SK-N-SH treated with all-trans-retinoic acid at 6 μM for 48 hours (cell line): ENCODE results near the gene CHAF1A.

Experiments used
- ATAC-seq: fragments of 200-7000 bp; cut with Tn5 transposase; 3 replicates; pipeline ENCODE4 v1.9.1; 2020; ENCODE audit warnings: mild to moderate bottlenecking, moderate library complexity
- ARNTL ChIP-seq: fragments of 450-650 bp; formaldehyde crosslinking; IDR thresholded peaks from 2 replicates; pipeline ENCODE4 v1.5.0; 2020; ENCODE audit warnings: low read depth, mild to moderate bottlenecking, moderate library complexity, borderline replicate concordance
- BACH2 ChIP-seq: fragments of 250-450 bp; sonication (Bioruptor Pico); IDR thresholded peaks from 2 replicates; pipeline ENCODE4 v1.9.0; 2021; ENCODE audit warnings: mild to moderate bottlenecking, borderline replicate concordance
- CSDC2 ChIP-seq: fragments of 250-450 bp; sonication (Bioruptor Pico); IDR thresholded peaks from 2 replicates; pipeline ENCODE4 v1.5.0; 2020; ENCODE audit warnings: mild to moderate bottlenecking, moderate library complexity
- ESRRG ChIP-seq: fragments of 250-450 bp; sonication (Bioruptor Pico); IDR thresholded peaks from 2 replicates; pipeline ENCODE4 v1.6.1; 2021; ENCODE audit warnings: mild to moderate bottlenecking
- GLIS3 ChIP-seq: fragments of 250-450 bp; sonication (Bioruptor Pico); IDR thresholded peaks from 2 replicates; pipeline ENCODE4 v1.5.0; 2020; ENCODE audit warnings: mild to moderate bottlenecking, moderate library complexity
- OSR1 ChIP-seq: fragments of 250-450 bp; sonication (Bioruptor Pico); IDR thresholded peaks from 2 replicates; pipeline ENCODE4 v1.8.0; 2022; ENCODE audit warnings: moderate library complexity, mild to moderate bottlenecking, inconsistent platforms
- PPARA ChIP-seq: fragments of 250-450 bp; sonication (Bioruptor Pico); IDR thresholded peaks from 2 replicates; pipeline ENCODE4 v1.5.0; 2020; ENCODE audit warnings: mild to moderate bottlenecking, borderline replicate concordance
- RARB ChIP-seq: fragments of 250-450 bp; sonication (Bioruptor Pico); IDR thresholded peaks from 2 replicates; pipeline ENCODE4 v1.8.0; 2021; ENCODE audit warnings: mild to moderate bottlenecking, moderate library complexity
- SNAI2 ChIP-seq: fragments of 250-450 bp; sonication (Bioruptor Pico); IDR thresholded peaks from 2 replicates; pipeline ENCODE4 v1.5.0; 2020; ENCODE audit warnings: mild to moderate bottlenecking, moderate library complexity
- TCF4 ChIP-seq: fragments of 250-450 bp; sonication (Bioruptor Pico); IDR thresholded peaks from 2 replicates; pipeline ENCODE4 v1.8.0; 2021; ENCODE audit warnings: mild to moderate bottlenecking, moderate library complexity, borderline replicate concordance
- TOX ChIP-seq: fragments of 250-450 bp; sonication (Bioruptor Pico); IDR thresholded peaks from 2 replicates; pipeline ENCODE4 v1.8.0; 2021; ENCODE audit warnings: mild to moderate bottlenecking, moderate library complexity, borderline replicate concordance
- ZC3H10 ChIP-seq: fragments of 250-450 bp; sonication (Bioruptor Pico); IDR thresholded peaks from 2 replicates; pipeline ENCODE4 v1.5.1; 2021; ENCODE audit warnings: mild to moderate bottlenecking, moderate library complexity
- ZFP3 ChIP-seq: fragments of 250-450 bp; sonication (Bioruptor Pico); IDR thresholded peaks from 2 replicates; pipeline ENCODE4 v1.5.0; 2020; ENCODE audit warnings: mild to moderate bottlenecking, moderate library complexity
- ZFP30 ChIP-seq: fragments of 450-650 bp; formaldehyde crosslinking; IDR thresholded peaks from 2 replicates; pipeline ENCODE4 v1.5.0; 2022; ENCODE audit warnings: mild to moderate bottlenecking, moderate library complexity
- ZNF565 ChIP-seq: fragments of 450-650 bp; formaldehyde crosslinking; conservative IDR thresholded peaks from 2 replicates; pipeline ENCODE4 v1.5.0; 2020; ENCODE audit warnings: low read depth, mild to moderate bottlenecking, moderate library complexity
- ZNF70 ChIP-seq: fragments of 450-650 bp; formaldehyde crosslinking; IDR thresholded peaks from 2 replicates; pipeline ENCODE4 v1.5.0; 2020; ENCODE audit warnings: mild to moderate bottlenecking, moderate library complexity
- ZNF8 ChIP-seq: fragments of 450-650 bp; formaldehyde crosslinking; IDR thresholded peaks from 2 replicates; pipeline ENCODE4 v1.5.0; 2020; ENCODE audit warnings: mild to moderate bottlenecking, moderate library complexity
- TF ChIP-seq, protein P1 (sequence below): fragments of 250-450 bp; sonication (Bioruptor Pico); IDR thresholded peaks from 2 replicates; pipeline ENCODE4 v1.5.1; 2021; ENCODE audit warnings: mild to moderate bottlenecking, moderate library complexity
- TF ChIP-seq, protein P2 (sequence below): fragments of 250-450 bp; sonication (Bioruptor Pico); IDR thresholded peaks from 2 replicates; pipeline ENCODE4 v1.8.0; 2020; ENCODE audit warnings: mild to moderate bottlenecking, moderate library complexity, borderline replicate concordance
- TF ChIP-seq, protein P3 (sequence below): fragments of 250-450 bp; sonication (Bioruptor Pico); IDR thresholded peaks from 2 replicates; pipeline ENCODE4 v1.5.0; 2020; ENCODE audit warnings: mild to moderate bottlenecking, moderate library complexity
- TF ChIP-seq, protein P4 (sequence below): fragments of 250-450 bp; sonication (Bioruptor Pico); IDR thresholded peaks from 2 replicates; pipeline ENCODE4 v1.8.0; 2021; ENCODE audit warnings: low read depth, mild to moderate bottlenecking, moderate library complexity, borderline replicate concordance

The CHAF1A gene

DNA sequence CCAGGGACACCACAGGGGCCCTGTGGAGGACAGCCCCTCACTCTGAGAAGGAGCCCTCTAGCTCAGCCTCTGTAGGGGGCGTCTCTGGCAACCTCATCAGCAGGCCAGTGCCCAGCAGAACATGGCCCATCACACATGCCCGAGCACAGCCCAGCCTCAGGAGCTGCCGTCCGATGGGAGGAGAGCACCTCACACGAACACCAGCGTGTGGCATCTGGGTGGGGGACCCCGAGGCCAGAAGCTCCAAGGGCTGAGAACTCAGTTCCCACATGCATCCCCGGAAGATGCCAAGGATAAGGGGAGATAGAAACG lies 13.4 kb upstream of the CHAF1A start:
- TF ChIP-seq ARNTL (CRISPR knock-in tag): no peak
- no peak for TF ChIP-seq BACH2
- TF ChIP-seq, all 23 proteins: peak for 0
- no peak for ATAC-seq

DNA sequence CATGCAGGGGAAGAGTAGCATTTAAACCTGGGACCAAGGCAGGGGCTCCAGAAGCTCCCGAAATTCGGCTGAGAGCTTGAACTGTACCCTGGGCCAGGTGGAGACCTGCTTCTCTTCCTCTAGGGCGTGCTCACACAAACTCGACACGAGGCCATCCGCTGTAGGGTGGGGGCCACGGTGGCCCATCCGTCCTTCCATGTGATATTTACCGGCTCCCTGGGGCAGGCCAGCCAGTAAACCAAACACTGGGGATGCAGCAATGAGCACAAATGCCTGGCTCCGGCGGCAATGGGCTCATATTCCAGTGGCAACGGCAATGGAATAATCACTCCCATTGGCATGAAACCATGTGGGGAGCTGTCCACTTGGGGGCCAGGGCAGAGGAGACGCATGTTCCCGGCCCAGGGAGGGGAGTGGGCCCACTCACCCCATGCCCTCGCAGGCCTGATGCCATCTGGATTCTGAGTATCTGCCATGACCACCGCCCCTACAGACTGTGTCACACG lies 12.9 kb upstream of the CHAF1A start:
- TF ChIP-seq ZC3H10 (CRISPR knock-in tag) (no peak), ZFP3 (CRISPR knock-in tag) (no peak), OSR1 (no peak), TOX (CRISPR knock-in tag) (no peak), ZNF70 (no peak), RARB (no peak), SNAI2 (no peak), ZFP30 (CRISPR knock-in tag) (no peak), ESRRG (CRISPR knock-in tag) (no peak), ZNF565 (CRISPR knock-in tag) (no peak), TCF4 (no peak), PPARA (CRISPR knock-in tag) (no peak), CSDC2 (CRISPR knock-in tag) (no peak), GLIS3 (CRISPR knock-in tag) (no peak), BACH2 (no peak)
- TF ChIP-seq, protein P1, sequence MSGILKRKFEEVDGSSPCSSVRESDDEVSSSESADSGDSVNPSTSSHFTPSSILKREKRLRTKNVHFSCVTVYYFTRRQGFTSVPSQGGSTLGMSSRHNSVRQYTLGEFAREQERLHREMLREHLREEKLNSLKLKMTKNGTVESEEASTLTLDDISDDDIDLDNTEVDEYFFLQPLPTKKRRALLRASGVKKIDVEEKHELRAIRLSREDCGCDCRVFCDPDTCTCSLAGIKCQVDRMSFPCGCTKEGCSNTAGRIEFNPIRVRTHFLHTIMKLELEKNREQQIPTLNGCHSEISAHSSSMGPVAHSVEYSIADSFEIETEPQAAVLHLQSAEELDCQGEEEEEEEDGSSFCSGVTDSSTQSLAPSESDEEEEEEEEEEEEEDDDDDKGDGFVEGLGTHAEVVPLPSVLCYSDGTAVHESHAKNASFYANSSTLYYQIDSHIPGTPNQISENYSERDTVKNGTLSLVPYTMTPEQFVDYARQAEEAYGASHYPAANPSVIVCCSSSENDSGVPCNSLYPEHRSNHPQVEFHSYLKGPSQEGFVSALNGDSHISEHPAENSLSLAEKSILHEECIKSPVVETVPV (CRISPR knock-in tag): no peak
- TF ChIP-seq, protein P2, sequence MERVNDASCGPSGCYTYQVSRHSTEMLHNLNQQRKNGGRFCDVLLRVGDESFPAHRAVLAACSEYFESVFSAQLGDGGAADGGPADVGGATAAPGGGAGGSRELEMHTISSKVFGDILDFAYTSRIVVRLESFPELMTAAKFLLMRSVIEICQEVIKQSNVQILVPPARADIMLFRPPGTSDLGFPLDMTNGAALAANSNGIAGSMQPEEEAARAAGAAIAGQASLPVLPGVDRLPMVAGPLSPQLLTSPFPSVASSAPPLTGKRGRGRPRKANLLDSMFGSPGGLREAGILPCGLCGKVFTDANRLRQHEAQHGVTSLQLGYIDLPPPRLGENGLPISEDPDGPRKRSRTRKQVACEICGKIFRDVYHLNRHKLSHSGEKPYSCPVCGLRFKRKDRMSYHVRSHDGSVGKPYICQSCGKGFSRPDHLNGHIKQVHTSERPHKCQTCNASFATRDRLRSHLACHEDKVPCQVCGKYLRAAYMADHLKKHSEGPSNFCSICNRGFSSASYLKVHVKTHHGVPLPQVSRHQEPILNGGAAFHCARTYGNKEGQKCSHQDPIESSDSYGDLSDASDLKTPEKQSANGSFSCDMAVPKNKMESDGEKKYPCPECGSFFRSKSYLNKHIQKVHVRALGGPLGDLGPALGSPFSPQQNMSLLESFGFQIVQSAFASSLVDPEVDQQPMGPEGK: no peak
- TF ChIP-seq, protein P3, sequence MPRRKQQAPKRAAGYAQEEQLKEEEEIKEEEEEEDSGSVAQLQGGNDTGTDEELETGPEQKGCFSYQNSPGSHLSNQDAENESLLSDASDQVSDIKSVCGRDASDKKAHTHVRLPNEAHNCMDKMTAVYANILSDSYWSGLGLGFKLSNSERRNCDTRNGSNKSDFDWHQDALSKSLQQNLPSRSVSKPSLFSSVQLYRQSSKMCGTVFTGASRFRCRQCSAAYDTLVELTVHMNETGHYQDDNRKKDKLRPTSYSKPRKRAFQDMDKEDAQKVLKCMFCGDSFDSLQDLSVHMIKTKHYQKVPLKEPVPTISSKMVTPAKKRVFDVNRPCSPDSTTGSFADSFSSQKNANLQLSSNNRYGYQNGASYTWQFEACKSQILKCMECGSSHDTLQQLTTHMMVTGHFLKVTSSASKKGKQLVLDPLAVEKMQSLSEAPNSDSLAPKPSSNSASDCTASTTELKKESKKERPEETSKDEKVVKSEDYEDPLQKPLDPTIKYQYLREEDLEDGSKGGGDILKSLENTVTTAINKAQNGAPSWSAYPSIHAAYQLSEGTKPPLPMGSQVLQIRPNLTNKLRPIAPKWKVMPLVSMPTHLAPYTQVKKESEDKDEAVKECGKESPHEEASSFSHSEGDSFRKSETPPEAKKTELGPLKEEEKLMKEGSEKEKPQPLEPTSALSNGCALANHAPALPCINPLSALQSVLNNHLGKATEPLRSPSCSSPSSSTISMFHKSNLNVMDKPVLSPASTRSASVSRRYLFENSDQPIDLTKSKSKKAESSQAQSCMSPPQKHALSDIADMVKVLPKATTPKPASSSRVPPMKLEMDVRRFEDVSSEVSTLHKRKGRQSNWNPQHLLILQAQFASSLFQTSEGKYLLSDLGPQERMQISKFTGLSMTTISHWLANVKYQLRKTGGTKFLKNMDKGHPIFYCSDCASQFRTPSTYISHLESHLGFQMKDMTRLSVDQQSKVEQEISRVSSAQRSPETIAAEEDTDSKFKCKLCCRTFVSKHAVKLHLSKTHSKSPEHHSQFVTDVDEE (CRISPR knock-in tag): no peak
- no peak for ATAC-seq

DNA sequence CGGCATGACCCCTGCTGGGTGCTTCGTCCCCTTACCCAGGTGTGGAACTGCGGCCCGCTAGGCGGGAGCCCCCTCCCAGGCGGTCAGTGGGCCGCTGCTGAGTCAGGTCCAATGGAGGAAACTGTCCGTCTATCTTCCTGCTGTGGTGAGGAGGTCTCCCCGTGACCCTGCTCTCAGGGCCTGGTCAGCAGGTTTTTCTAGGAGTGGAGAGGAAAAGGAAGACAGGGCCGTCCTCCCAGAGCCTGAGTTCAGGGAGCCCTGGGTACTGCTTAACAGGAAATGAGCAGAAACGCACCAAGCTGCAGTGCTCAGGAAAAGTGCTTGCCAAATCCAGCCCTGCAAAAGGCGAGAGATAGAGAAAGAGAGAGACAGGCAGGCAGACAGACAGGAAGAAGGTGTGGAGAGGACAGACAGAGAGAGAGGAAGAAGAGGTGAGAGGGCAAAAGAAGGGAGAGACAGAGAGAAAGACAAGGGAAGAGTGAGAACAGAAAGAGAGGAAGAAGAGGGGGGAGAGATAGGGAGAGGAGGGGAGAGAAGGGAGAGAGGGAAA lies 12.3 kb upstream of the CHAF1A start:
- no peak for ATAC-seq
- TF ChIP-seq TOX (CRISPR knock-in tag) (no peak), PPARA (CRISPR knock-in tag) (no peak), ZFP30 (CRISPR knock-in tag) (no peak), ZFP3 (CRISPR knock-in tag) (no peak), CSDC2 (CRISPR knock-in tag) (no peak), OSR1 (no peak), ARNTL (CRISPR knock-in tag) (no peak), ZNF8 (CRISPR knock-in tag) (no peak), GLIS3 (CRISPR knock-in tag) (no peak), RARB (no peak), SNAI2 (no peak), BACH2 (no peak), TCF4 (no peak)
- TF ChIP-seq, protein P1 (CRISPR knock-in tag): no peak
- TF ChIP-seq, protein P2: no peak
- TF ChIP-seq, protein P4, sequence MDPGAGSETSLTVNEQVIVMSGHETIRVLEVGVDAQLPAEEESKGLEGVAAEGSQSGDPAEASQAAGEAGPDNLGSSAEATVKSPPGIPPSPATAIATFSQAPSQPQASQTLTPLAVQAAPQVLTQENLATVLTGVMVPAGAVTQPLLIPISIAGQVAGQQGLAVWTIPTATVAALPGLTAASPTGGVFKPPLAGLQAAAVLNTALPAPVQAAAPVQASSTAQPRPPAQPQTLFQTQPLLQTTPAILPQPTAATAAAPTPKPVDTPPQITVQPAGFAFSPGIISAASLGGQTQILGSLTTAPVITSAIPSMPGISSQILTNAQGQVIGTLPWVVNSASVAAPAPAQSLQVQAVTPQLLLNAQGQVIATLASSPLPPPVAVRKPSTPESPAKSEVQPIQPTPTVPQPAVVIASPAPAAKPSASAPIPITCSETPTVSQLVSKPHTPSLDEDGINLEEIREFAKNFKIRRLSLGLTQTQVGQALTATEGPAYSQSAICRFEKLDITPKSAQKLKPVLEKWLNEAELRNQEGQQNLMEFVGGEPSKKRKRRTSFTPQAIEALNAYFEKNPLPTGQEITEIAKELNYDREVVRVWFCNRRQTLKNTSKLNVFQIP: no peak
